ENCODE results near the gene KRT222.

The KRT222 gene

DNA sequence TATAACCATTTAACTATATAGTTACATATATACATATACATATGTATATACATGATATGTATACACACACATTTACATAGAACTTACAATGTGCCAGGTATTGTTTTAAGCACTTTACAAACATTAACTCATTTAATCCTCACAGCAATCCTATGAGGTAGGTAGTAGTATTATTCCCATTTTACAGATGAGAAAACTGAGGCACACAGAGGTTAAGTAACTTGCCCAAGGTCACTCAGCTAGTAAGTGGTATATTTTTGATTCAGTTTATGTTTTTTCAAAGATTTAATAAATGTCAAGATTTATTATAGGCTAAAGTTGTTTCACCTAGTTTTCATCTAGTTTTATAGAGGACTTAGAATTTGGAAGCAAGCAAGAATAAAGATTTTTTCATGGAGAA, 6.6 kb downstream of the KRT222 start:
- DNase-seq (ENCODE audit: low read depth, low spot score): no peak

DNA sequence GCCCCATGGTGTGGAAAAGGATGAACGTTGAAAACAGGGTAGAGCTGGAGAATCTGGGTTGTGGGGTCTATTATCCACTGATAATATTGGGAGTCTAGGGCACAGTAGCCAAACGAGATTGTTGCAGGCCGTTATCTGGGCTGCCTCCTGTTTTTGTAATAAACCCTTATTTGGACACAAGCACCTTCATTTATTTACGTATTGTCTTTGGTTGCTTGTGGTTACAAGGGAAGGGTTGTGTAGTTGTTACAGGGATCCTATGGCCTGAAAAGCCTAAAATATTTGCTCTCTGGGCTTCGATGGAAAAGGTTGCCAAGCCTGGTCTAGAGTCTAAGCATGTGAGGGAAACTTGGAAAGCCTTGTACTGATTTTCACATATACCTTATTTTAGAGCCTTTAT, 13.0 kb downstream of the KRT222 start:
- DNase-seq (ENCODE audit: low read depth, low spot score): no peak

DNA sequence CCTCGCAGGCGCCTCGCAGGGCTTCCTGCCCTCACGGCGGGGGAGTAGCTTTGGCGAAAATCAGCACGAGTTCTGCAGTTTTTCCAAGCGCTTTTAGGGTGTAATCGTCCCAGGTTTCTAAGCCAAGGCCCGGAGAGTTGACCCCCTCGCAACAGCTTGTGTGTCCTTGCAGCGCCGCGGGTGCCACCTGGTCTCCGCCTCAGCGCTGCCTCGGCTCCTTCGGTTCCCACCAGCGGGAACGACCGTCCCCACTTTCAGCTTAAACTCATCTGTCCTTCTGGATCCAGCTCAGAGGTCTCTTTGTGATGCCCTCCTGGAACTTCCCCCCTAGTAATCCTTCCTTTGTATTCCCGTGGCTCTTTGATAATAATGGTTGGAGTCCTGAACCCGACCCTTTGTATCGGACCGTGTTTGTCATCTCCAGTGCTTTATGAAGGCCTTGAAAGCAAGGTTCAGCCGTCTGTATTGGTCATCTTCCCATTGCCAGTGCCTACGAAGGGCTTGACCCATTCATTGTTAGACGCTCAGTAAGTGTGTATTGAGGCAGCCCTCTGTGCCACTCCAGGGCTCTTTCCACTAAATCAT, 16.5 kb downstream of the KRT222 start:
- DNase-seq (ENCODE audit: low read depth, low spot score): no peak

DNA sequence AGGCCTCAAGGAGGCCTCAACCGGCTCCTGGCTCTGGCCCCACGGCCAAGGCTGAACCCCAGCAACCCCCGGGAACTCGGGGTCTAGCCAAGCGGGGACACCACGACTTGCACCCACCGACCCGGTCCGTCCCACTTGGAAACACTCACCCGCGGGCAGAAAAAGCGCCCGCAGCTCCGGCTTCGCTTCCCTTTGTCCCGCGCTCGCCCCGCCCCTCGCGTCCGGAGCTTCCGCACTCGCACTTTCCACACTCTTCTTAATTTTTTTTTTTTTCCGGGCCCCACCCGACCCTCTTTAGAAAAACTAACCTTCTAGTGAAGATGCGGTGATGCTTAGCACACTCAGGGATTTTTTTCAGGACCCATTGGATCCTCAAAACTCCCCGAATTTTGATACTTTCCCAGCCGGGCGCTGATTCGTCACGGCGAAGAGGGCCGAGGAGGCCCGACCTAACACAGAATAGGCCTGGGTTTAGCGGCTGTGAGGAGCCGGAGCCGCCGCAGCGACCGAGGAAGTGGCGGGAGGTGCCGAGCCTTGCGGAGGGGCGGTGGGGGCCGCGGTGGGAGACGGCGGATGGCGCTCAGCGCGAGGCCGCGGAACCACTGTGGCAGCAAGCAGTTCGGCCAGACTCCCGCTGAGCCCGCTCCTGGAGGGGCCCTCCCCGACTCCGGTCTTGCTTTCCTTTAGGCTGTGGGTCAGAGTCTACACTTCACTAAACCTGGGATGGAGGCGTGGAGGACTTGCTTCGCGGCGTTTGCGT, 17.2 kb downstream of the KRT222 start, which contains the start of gene SMARCE1:
TSS of gene SMARCE1 (minus strand) at position 195 of the 760 bp plus-strand sequence. CDS start 2,016 bp downstream, outside the sequence.
- peak; percentile 19 for DNase-seq (ENCODE audit: low read depth, low spot score)

DNA sequence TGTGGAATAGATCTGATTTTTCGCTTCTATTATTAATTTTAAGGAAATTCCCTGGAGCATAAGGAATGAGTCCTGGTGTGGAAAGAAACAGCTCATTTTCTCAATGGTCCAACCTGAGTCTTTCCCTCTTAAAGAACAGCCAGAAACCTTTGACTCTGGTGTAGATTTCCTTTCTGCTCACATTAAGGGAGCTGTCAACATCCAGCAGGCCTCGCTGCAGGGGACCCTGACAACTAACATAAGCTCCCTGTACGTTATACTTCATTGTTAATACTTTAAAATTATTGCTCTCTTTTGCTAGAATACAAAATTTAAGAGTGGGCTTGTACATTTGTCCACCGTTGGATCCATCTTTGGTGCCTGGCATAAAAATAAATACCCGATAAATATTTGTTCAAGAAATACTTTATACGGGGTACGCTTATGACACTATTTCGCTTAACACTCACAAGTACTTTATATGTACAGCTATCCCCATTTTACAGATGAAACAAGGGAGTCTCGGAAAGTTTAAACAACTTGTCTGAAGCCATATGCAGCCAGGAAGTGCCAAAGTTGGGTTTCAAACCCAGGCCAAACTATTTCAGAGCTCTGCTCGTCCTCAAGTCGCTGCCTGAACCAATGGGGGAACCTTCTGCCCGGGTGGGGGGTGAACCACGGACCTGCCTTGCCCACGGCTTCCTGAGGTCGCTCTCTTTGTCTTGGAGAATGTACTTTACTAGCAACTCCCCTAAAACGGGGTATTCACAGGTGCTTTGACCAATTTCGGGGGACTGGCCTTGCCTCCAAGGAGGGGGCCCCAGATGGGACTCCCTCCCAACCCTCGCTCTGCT, 18.0 kb downstream of the KRT222 start:
- DNase-seq (ENCODE audit: low read depth, low spot score): peak; percentile 11

DNA sequence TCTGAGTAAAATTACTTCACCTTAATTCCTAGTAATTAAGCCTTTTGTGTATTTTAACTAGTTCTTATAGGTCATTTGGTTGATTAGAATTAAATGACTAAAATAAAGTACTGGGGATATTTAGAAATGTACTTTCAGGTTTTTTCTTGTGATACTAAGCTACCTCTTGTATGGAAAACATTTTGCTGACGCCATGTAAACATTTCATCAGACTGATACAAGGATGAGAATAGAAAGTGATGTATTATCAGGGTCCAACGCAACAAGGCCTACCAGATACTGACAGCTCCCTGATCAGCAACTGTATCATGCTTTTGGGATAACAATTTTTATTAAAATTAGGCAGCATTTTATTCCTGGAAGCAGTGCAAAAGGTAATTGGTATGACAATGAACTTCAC, 19.0 kb downstream of the KRT222 start:
- DNase-seq (ENCODE audit: low read depth, low spot score): no peak

DNA sequence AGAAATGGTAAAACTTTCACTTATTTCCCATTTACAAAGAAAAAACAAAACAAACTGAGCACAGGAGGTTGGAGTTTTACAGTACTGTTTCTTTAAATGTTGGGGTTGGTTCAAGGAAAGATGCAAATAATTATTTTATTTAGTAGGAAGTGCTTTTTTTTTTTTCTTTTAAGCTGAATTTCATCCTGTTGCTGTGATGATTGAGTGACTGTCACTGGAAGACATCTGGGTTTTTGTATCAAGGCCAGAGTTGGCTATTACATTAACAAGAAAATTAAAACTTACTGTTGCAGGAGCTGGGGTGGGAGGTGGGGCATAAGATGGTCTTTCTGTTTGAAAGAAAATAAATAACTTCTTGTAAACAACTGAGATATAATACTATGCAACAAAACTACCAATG, 19.7 kb downstream of the KRT222 start:
- no peak for DNase-seq (ENCODE audit: low read depth, low spot score)

DNA sequence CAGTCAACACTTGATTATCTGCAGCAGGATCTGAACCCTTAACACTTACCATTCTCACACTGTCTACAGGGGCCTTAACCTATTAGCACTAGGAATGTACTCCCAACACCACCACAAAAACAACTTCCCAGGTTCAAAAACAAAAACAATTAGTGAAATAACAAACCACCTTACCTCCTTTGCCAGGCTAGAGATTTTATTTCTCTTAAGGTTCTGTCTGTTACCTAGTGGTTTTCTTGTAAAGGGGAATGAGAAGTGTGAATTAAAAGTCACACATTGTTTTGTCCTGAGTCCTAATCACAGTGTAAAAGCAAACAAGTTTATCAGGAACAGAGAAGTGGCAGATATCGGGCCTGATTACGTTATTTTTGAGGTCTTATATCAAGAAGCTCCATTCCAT, 27.0 kb downstream of the KRT222 start:
- no peak for DNase-seq (ENCODE audit: low read depth, low spot score)

DNA sequence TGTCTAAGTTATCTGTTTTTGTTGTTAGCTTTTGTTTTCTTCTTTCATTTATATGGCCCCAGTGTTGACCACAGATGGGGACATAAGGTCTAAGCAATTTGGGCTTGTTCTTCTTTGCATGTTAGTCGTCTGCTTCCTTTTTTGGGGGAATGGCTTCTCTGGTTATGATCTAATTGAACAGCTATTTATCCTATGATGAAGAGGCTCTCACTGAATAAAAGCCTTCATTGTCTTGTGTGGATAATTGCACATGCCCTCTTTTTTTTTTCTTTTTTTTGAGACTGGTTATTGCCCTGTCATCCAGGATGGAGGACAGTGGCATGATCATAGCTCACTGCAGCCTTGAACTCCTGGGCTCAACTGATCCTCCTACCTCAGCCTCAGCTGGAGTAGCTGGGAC, 31.1 kb downstream of the KRT222 start:
- DNase-seq (ENCODE audit: low read depth, low spot score): no peak

DNA sequence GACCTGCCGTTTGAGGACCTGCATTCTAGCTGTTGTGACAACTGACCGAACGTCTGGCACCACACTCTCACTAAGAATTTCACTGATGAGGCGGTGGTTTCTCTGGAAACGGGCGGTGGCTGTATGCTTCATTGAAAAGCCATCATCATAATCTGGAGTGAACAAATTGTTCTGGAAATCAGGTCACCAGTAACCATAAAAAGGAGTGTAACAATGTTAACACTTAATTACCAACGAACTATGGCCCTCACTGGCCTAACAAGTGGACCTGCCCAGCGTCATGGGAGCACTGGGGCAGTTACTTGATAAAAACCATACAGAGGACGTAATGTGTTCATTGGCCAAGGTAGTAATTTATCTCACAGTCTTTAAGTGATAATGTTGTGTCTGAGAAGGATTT, 32.8 kb downstream of the KRT222 start:
- DNase-seq (ENCODE audit: low read depth, low spot score): no peak

DNA sequence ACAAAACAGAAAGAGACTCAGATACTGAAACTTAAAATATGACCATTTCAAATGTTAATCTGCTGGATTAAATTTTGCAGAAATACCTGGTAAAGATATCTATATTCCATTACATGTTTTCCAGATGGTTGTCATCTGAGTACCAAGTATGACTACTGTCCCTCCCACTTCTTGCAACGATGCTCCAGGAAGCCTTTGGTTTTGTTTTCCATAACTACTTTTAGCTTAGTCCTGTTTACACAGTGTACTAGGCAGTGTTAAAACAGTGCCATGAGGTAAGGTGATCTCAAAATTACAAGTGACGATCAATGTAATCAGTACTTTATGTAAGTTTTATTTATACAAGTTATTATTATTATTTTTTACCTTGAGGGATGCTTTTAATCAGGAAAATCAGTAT, 35.1 kb downstream of the KRT222 start:
- DNase-seq (ENCODE audit: low read depth, low spot score): no peak

DNA sequence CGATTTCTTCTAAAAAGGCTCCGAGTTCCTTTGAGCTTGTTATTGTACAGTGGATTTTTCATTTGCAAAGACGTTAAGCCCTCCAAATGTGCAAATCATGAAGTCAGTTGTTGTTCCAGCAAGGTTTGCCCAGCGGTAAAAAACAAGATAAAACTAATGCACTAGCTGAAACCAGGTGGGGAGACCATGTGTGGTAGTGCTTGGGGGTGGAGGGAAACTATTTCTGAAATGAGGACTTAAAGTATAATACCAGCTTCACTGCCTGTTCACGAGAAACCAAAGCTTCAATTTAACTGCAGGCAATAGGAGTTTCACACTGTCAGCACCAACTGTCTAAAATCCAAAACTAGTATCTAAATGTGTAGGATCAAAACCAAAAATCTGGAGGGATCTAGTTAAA, 39.7 kb downstream of the KRT222 start:
- no peak for DNase-seq (ENCODE audit: low read depth, low spot score)

DNA sequence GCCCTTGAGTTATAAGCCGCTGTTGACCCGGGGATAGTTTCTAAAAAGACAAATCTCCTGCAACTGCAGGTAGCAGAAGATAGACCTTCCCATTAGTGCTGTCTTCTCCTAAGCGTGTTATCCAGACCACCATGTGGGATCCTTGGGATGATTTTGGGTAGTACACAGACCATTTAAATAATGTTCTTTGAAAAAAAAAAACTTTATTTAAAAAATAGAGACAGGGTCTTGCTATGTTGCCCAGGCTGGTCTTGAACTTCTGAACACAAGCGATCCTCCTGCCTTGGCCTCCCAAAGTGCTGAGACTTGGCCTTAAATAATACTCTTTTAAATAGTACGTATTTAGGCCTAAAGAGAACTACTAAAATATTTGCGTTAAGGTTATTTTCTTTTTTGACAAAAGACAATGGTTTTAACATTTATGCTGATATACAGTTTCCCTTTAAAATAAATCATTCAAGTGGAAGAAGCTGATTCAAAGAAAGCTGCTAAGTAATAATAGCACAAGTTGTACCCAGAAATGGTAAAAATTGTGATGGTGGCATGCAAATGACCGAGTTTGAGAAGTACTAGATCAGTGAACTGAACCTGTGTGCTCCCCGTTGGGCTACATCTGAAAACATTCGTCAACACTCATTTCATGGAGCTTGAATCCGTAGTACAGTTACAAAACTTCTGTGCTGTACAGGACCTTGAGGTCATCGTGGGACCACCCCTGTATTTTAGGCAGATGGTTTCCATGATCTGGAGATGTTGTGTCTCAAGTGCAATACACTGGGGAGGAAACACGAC, 41.4 kb downstream of the KRT222 start:
- DNase-seq (ENCODE audit: low read depth, low spot score): no peak

DNA sequence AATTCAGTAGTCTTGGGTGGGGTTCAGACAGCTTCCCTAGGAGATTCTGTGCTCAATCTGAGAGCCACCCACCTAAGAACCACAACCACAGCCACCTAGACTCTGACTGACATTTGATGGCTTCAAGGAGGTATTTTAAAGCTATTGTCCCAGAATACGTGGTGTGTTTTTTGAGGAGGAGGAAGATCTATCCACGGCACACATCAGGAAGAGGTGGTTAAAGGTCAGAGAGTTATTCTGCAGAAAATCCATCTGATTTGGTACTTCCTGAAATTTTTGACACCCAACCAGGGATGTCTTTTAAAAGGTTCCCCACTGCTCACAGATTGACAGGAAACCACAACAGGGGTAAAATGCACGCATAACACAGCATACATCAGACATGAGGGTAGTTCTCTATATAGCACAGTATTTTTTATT, 42.5 kb downstream of the KRT222 start:
- no peak for DNase-seq (ENCODE audit: low read depth, low spot score)

DNA sequence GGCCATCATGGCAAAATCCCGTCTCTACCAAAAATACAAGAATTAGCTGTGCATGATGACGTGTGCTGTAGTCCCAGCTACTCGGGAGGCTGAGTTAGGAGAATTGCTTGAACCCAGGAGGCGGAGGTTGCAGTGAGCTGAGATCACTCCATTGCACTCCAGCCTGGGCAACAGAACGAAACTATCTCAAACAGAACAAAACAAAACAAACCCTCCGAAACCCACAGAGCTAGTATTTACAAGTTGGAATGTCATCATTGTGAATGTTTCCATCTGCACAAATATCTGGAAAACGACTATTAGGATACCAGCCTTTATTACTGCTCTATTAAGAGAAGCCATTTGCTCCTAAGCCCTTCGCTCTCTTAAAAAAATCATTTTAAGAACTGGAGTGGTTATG, 43.4 kb downstream of the KRT222 start:
- no peak for DNase-seq (ENCODE audit: low read depth, low spot score)

DNA sequence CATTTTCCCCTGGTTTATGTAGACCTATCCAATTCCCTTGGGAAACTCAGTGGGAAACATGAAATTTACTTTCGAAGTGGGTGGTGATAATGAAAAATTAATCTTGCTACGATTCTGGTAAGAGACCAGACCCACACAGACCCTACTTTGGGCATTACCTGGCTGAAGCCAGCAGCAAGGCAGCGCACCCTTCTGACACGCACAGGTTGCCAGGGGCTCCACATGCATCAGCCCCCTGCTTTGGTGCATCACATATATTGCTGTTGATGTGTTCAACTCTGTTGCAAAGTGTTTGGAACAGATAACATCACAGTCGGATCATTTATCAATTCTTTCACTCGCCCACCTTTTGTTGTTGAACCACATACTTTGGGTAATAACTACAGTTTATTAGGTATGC, 44.0 kb downstream of the KRT222 start:
- DNase-seq (ENCODE audit: low read depth, low spot score): no peak

DNA sequence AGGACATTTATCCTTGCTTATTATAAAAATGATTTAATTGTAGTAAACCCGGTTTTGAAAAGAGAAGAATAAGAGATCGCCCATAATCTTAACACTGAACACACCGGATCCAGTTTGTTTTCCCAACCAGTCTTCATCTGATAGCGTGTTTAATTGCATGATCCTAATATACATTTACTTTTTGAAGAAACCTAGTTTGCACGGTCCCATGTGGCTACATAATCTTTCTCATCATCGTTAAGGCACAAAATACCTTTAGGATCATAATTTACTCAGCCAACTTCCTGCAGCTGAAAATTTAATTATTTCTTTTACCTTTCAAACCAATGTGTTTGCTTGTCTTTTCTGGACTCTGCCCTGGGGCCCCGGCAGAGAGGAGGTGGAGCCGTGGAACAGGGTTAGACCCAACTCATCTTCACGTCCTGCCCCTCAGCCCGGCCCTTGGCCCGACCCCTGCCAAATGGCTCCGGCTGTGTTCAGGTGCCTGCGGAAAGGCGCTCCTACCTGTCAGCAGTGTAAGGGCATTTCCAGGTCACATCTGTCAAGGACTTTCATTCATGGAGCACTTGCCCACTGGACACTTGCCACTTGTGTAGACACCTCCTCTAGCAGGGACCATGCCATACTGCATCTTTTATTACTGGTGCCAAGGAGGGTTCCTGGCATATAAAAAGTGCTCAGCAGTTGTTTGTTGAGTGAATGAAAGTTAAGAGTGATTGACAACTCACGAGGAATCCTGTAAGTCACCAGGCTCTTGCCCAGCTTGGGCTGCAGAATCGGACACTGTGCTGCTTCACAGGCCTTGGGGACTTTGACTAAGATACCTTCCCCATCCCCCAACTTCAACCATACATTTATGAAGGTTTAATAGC, 46.0 kb downstream of the KRT222 start:
- no peak for DNase-seq (ENCODE audit: low read depth, low spot score)

DNA sequence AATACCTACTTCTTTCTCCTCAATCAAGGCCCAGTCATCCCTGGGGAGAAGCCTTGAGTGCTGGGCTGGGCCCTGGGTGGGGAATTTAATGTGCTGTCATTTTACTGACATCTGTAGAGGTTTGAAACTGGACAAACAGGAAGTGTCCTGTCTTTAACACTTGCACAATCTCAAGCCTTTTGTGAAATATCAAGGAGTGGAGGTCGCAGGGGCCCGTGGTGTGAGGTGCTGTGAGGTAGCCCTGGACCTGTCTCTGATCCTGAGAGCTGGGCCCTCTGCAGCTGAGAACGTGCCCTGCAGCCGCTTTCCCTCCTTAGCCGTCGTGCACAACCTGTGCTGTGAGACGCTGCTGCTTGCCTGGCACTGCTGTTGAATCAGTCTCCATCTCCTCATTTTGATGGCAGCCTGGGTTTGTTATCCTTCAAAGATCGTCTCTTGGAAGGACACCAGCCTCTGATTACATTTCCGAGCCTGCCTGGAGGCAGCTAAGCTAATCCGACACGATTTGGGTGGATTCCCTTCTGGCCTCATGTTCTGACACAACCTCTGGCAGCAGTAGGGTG, 47.2 kb downstream of the KRT222 start:
- no peak for DNase-seq (ENCODE audit: low read depth, low spot score)

DNA sequence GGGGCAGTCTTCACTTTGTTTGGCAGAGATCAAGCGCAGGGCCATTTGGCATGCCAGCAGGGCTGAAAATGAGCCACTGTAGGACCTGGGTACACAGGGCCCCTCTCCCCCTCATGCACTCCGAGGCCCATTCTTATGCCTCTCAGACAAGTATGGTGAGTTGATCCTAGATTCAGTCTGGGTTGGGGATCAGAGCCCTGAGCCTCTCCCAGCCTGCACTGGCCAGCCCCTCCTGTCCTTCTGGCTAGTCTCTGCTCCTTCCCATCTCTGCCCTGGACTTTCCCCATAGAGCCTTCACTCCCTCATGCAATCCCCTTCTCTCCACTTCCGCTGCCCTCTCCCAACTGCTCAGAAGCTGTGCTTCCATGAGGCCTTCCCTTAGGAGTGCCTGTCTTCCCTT, 48.4 kb downstream of the KRT222 start:
- no peak for DNase-seq (ENCODE audit: low read depth, low spot score)

DNA sequence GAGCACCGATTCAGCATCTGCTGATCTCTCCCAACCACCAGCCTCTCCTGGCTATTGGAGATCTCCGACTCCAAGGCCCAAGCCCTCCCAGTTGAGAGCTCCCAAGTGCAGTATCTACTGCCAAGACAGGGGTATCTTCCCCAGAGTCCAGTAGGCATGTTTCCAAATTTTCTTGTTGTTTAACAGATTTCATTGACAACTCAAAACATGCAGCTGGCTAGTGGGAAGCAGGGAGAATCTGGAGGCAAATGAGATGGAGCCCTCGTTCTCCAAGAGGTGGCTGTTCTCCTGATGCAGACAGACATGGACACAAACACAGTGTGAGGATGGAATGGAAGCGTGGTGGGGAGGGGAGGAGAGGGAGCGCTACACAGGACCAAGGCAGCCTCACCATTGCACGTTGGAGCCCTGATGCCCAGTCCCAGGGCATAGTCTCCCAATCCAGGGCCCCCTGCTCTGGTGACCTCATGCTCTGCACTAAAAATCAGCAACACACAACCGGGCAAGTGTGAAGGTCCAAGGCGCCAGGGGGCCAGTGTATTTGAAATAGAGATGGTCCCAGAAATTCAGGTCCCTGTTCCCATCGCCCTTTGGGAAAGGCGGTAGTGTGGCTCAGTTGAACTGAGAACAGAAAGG, 49.0 kb downstream of the KRT222 start:
- DNase-seq (ENCODE audit: low read depth, low spot score): no peak

Data from activated naive CD8-positive, alpha-beta T cell treated with anti-CD3 and anti-CD28 coated beads, Interleukin-2, amount 50 U/mL, for 16 hours (primary cell).